HG03108 (cell line): ENCODE data around the gene SLC5A8.

ENCODE experiments used
- ATAC-seq: cut with Tn5 transposase; IDR thresholded peaks from one replicate; pipeline ENCODE4 v1.9.1; 2021; ENCODE audit warnings: moderate library complexity; ENCODE audit not compliant: unreplicated experiment

SLC5A8 gene, protein sequence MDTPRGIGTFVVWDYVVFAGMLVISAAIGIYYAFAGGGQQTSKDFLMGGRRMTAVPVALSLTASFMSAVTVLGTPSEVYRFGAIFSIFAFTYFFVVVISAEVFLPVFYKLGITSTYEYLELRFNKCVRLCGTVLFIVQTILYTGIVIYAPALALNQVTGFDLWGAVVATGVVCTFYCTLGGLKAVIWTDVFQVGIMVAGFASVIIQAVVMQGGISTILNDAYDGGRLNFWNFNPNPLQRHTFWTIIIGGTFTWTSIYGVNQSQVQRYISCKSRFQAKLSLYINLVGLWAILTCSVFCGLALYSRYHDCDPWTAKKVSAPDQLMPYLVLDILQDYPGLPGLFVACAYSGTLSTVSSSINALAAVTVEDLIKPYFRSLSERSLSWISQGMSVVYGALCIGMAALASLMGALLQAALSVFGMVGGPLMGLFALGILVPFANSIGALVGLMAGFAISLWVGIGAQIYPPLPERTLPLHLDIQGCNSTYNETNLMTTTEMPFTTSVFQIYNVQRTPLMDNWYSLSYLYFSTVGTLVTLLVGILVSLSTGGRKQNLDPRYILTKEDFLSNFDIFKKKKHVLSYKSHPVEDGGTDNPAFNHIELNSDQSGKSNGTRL

DNA sequence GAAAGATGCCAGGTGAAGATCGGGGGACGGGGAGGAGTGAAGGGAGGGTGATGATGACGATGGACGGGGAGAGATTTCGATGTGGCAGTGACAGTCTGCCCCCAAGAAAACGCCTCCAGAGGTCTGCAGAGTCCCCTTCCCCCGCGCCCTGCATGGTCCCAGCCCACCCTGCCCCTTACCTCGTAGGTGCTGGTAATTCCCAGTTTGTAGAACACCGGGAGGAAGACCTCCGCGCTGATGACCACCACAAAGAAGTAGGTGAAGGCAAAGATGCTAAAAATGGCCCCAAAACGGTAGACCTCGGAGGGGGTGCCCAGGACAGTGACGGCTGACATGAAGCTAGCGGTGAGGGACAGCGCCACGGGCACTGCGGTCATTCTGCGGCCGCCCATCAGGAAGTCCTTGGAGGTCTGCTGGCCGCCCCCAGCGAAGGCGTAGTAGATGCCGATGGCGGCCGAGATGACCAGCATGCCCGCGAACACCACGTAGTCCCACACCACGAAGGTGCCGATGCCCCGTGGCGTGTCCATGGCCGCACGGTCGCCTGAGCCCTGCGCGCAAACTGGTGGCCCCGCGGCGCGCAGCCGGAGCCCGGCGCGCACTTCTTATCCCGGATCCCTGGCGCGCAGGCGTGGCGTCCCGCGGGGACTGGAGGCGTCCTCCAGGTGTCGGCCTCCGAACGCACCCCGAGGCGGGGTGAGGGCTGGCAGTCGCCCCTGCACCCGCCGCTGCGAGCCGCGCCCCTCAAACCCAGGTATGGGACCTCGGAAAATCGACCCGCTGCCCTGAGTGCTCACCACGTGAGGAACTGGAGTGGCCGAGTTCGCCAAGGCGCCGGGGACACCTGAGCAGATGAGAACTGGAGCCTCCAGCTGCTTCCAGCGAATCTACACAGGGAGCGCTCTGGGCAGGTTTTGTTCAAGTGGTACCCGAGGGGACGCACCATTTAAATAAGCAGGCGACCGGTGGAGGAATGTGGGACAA lies at the start of gene SLC5A8:
Gene SLC5A8 (minus strand): TSS at position 920 of the 984 bp plus-strand sequence. CDS start 390 bp downstream, at position 530.
- no peak for ATAC-seq

DNA sequence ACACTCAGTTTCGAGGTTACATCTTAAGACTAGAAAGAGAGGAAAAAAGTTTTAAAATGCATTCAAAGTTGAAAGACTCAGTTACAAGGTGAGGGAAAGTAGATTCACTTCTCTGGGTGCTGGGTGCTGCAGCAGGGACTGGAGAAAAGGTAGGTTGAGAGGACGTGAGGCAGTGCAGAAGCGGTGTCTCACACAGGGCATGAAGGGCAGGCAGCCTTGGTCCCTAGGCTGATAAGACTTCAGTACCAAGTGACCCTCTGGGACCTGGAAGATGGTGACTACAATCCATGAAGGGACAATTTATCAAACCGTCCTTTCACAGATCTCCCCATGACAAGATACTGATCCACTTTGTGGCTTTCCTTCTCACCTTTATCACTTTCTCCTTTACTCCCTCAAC lies 47.3 kb upstream of the SLC5A8 start:
- no peak for ATAC-seq

GRCh38 chr12:101256266-101256665 lies 46.2 kb upstream of the SLC5A8 start:
- ATAC-seq = no peak

GRCh38 chr12:101243616-101244015 lies 33.6 kb upstream of the SLC5A8 start:
- no peak for ATAC-seq

- ATAC-seq = no peak
Measured at GRCh38 chr12:101243074-101243473, 33.0 kb upstream of the SLC5A8 start.

- no peak for ATAC-seq
Measured at GRCh38 chr12:101238800-101239329, 28.8 kb upstream of the SLC5A8 start.

DNA sequence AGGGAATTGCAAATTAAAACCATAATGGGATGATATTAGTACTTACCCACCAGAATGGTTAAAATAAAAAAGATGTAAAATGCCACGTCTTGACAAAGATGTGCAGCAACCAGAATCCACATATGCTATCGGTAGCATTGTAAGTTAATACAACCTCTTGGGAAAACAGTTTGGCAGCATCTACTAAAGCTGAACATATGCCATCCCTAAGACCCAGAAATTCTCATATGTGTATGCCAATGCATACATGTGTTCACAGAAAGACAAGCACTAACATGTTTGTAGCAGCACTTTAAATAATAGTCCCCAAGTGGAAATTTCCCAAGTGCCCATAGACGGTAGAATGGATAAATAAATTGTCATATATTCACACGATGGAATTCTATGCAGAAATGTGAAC lies 28.3 kb upstream of the SLC5A8 start:
- ATAC-seq = no peak

GRCh38 chr12:101235686-101236085 lies 25.6 kb upstream of the SLC5A8 start:
- ATAC-seq = no peak

DNA sequence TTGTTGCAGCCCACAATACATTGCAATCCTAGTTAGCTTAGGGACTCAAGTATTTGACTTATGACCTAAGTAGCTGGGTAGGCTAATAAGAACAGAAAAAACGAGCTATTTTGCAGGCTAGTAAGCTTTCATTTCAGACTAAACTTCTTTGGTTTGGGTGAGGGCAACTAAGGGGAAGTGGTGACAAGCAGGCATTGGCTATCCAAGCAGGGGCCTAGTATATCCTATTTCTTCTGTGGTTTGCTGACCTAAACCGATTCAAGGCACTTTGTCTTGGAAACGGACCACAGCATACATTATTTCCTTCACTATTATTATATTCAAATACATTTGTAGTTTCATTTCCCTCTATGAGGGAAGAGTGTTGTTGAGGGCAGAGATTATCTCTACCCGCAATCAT lies 21.6 kb upstream of the SLC5A8 start:
- ATAC-seq = no peak

- ATAC-seq = no peak
Measured at GRCh38 chr12:101230547-101230946, 20.5 kb upstream of the SLC5A8 start.

GRCh38 chr12:101229841-101230241 lies 19.8 kb upstream of the SLC5A8 start:
- ATAC-seq = no peak

DNA sequence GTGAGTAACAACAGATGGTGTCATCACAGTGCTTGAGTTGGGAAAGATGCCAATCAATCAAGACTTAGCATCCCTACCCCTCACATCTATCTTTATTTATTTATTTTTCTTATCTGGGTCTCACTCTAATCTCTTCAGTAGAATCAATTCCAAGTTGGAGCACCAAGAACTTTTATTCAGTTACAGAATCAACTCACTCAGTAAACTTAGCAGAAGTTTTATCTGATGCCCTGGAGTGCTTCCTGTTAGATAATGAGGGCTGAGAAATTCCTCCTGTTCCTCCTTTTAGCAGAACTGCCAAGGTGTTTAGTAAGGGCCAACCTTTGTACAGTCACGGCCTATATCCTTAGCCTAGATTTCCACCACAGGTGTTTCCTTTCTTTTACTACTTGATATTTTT lies 11.3 kb upstream of the SLC5A8 start:
- ATAC-seq = no peak

DNA sequence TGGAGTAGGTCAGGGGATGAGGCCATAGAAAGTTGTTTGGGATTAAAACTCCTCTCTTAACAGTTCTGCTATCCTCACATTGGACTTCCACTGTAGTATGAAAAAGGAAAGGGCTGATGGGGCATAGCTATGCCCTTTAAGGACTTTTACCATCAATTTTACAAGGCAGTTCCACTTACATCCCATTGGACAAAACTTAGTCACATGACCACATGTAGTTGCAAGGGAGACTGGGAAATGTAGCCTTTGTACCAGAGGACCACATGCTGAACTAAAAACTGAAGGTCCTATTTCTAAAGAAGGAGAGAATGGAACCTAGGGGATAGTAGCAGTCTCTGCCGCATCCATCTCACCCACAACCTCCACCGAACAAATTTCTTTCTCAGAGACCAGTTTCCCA lies 6.8 kb upstream of the SLC5A8 start:
- no peak for ATAC-seq

DNA sequence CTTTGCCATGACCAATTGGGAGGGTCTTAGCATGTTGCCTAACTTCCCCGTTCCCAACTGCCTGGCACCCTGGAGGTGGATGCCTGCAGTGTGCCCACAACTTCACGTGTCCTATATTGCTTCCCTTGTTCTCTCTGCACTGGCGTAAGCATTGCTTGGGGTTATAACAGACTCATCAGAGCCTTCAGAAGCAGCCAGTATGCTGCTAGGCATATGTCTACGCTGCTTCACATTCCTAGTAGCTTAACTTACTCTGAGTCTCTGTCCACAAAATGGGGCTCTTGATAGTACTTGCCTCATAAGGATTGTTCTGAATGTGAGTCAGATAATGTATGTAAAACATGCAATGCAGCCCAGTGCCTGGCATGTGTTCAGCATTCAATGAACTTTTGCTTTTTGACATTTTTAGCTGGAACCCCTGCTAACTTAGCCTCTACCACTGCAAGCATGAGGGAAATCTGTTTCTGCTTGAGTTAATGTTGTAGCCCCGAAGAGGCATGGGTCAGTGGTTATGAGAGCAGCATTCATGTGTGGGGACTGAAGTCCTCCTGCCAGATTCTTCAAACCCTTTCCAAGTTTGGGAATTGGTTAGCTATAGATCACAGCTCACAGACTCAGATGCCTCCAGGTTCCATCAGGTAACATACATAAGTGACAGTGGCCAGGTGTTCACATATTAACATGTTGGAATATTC lies 2.8 kb downstream of the SLC5A8 start:
- no peak for ATAC-seq

GRCh38 chr12:101204602-101205304 lies 5.3 kb downstream of the SLC5A8 start:
- no peak for ATAC-seq

- ATAC-seq = no peak
Measured at GRCh38 chr12:101200824-101201223, 9.2 kb downstream of the SLC5A8 start.

DNA sequence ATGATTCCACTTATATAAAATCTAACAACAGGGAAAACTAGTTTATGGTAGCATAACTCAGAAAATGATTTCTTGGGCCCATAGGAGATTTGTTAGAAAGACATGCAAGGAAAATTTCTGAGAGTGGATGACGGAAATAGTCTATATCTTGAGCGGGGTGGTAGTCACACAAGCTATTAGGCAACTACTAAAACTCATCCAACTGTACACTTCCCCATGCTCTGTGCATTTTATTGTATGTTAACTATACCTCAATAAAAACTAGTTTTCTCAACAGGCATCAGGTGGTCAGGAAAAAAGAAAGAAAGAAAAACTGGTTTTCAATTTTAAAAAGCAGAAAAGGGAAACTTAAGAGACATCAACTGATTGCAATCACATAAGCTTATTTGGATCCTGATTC lies 9.9 kb downstream of the SLC5A8 start:
- ATAC-seq = no peak

- no peak for ATAC-seq
Measured at GRCh38 chr12:101186291-101186690, 23.7 kb downstream of the SLC5A8 start.

DNA sequence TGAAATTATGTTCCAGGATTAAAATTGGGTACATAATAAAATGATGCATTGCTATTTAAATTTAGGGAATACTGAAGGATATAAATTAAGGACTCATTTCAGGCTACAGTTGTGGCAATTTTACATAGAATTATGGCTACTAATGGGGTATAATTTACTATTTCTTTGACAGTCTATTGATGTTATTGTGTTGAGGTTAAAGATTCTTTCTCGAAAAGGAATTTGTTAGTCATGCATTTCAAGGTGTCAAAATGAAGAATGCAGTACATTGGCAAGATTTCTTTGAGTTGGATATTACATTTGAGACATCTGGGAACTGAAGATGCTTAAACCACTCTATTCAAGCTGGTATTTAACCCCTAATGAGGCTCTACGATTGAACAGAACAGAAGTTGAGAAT lies 28.3 kb downstream of the SLC5A8 start:
- no peak for ATAC-seq

DNA sequence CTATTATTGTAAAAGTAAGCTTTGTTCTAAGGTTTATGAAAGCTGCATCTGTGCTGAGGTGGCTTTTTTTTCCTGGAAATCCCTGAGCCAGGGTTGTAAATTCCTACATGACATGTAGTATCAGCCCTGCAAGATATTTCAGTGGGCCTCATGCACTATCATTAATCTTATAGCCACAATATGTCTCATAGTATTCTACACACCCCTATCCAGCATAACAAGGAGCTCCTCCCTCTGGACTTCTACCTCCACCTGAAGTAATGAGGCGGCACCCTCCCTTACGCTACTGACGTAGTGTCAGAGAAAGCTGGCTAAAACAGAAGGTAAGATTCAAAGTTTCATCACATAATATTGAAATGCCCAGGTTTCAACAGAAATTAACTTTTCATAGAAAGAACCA lies 35.5 kb downstream of the SLC5A8 start:
- no peak for ATAC-seq
